ENCODE measurements around the gene ZNF232. TPM values are rescaled to one million over a fixed set of nuclear protein-coding genes. Genes with fewer than 3 reads are reported as not detected.
"Not testable (repeated sequence)": the region's sequence is repeated elsewhere in the genome, so short reads cannot be mapped to it uniquely, and the experiment has no call there.

Gene ZNF232
- polyA plus RNA-seq, 2 of the 4 experiments (the other 2 are of a cell fraction): 5.1 TPM

DNA sequence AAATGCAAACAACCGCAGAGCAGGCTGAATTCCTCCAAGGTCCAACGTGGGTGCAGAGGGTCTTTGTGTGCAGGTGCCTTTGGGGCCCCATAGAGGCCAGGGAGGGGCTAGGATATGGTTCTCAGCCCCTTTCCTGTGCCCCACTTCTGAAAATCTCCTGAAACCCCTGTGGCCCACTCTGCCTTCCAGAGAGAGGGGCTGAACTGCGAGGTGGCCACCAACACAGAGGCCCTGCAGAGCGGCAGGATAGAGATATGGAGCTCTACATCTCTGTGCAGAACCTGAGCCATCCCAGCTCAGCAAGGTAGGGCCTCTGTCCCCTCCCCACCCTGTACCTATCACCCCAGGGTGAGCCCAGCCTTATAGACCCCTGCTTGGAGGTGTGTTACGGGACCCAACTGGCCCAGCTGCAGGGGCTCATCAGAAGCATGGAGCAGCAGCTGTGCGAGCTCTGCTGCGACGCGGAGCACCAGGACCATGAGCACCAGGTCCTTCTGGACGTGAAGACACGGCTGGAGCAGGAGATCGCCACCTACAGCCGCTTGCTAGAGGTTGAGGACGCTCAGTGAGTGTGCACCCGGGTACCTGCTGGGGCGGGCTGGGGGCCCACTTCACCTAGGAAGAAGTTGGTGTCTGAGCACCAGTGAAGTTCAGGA, 9.6 kb upstream of the ZNF232 start:
- WGBS (ENCODE audit: missing lambda C conversion rate): 76% methylated on average over 14 of the region's 16 CpGs
- no peak for ATAC-seq
- ChIA-PET CTCF (no interaction called here), POLR2A (no interaction called here)
- FAIRE-seq: no peak
- no peak for DNase-seq (ENCODE audit: low read depth in 1 of 2, low spot score in 1 of 2)
- Histone ChIP-seq H3K4me1 (0 out of 3 replicates have a peak, but pooled peaks cover 7% of the 10 kb centered on the region), H3K27ac (no peak overlapping the region), H3K4me2 (no peak overlapping the region), H3K9me3 (no peaks in the 10 kb centered on the region; the same call in 2 of the 3 replicates), H3K4me3 (no peak overlapping the region)
- TF ChIP-seq FOXS1 (CRISPR knock-in tag; IDR thresholded peaks at IDR 0.05): no peak
- TF ChIP-seq HOXA7 (CRISPR knock-in tag; IDR thresholded peaks at IDR 0.05): no peak
- no peak for TF ChIP-seq ZFP36 (IDR thresholded peaks at IDR 0.05; ENCODE audit: borderline replicate concordance, partially characterized antibody)
- TF ChIP-seq BHLHE40 (IDR thresholded peaks at IDR 0.05; ENCODE audit: low read depth, low read length): no peak

DNA sequence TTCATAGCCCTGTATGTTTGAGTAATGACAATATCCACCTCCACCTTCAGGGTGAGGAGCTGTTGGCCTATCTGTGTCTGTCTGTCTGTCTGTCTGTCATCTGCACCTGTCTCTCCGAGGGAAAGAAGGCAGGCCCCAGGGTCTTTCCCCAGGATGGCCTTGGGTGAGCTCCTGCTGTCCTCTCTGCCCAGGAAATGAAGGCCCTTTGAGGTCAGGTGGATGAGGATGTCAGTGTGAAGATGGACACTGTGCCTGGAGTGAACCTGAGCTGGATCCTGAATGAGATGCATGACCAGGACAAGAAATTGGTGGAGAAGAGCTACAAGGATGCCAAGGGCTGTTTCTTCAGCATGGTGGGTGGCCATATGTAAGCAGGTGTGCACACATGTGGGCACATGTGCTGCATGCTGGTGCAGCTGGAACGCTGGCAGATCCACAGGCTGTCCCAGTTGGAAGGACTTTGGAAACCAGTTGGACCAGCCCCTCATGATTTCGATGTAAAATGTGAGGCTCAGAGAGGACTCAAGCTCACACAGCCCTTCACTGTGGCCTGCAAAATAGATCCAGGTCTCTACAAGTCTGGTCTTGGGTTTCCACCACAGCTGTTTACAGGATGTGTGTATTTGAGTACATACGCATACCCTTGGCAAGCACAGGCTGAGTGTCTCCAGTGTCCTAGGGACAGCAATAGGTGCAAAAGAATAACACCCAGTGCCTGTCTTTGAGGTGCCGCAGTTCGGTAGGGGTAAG, 8.9 kb upstream of the ZNF232 start:
- H3K4me1 ChIP-seq; H3K27ac ChIP-seq; POLR2A ChIA-PET; FAIRE-seq; DNase-seq (ENCODE audit: low read depth in 1 of 2, low spot score in 1 of 2); H3K4me3 ChIP-seq; ATAC-seq; H3K9me3 ChIP-seq; CTCF ChIA-PET; H3K4me2 ChIP-seq: not testable (repeated sequence)
- WGBS (ENCODE audit: missing lambda C conversion rate): 52% methylated on average over 6 of the region's 6 CpGs

DNA sequence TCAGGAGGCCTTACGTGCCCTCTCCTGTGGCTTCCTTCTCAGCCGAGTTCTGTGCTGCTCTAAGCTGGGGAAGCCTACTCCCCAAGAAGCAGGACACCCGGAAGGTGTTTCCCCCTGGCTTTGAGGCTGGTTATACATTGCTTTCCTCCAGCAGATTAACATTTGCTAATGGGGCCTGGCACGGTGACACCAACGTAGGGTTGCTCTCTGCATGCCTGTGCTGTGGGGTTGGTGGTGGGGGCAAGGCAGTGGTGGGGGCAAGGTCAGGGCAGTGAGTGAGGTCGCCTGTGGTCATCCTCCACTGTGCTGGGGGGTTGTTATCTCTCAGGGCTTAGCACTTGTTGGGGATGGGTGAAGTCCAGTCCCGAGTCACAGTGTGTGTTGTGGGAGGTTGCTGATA, 8.4 kb upstream of the ZNF232 start:
- WGBS (ENCODE audit: missing lambda C conversion rate): 48% methylated on average over 7 of the region's 7 CpGs
- H3K9me3 ChIP-seq: peaks cover 8% of the 10 kb centered on the region; the same call in 2 of the 3 replicates
- CTCF ChIA-PET: interaction anchor here (0.6 kb wide), 1 partner anchor 10 kb away, joined by 3 read pairs; no protein-coding TSS in a partner anchor
- POLR2A ChIA-PET: no interaction called here
- no peak for ATAC-seq
- FAIRE-seq: no peak
- TF ChIP-seq KDM5A (IDR thresholded peaks at IDR 0.05): no peak
- no peak for TF ChIP-seq ATOH8 (CRISPR knock-in tag; IDR thresholded peaks at IDR 0.05; ENCODE audit: low read depth)
- no peak for TF ChIP-seq EHF (CRISPR knock-in tag; IDR thresholded peaks at IDR 0.05)
- no peak for TF ChIP-seq RFX5 (IDR thresholded peaks at IDR 0.05)
- TF ChIP-seq HMGXB4 (CRISPR knock-in tag; IDR thresholded peaks at IDR 0.05; ENCODE audit: borderline replicate concordance): no peak
- TF ChIP-seq SMC3 (IDR thresholded peaks at IDR 0.05): no peak
- TF ChIP-seq GATA3 (IDR thresholded peaks at IDR 0.05; ENCODE audit: borderline replicate concordance): no peak
- no peak for TF ChIP-seq PBX3 (IDR thresholded peaks at IDR 0.05)
- no peak for TF ChIP-seq HOXB5 (CRISPR knock-in tag; IDR thresholded peaks at IDR 0.05)
- no peak for TF ChIP-seq HOXB13 (CRISPR knock-in tag; IDR thresholded peaks at IDR 0.05; ENCODE audit: low read depth)
- H3K4me3 ChIP-seq: no peak overlapping the region
- no peak overlapping the region for H3K27ac ChIP-seq
- no peak for DNase-seq (ENCODE audit: low read depth in 1 of 2, low spot score in 1 of 2)
- 0 out of 3 replicates have a peak, but pooled peaks cover 7% of the 10 kb centered on the region for H3K4me1 ChIP-seq
- H3K4me2 ChIP-seq: no peak overlapping the region

DNA sequence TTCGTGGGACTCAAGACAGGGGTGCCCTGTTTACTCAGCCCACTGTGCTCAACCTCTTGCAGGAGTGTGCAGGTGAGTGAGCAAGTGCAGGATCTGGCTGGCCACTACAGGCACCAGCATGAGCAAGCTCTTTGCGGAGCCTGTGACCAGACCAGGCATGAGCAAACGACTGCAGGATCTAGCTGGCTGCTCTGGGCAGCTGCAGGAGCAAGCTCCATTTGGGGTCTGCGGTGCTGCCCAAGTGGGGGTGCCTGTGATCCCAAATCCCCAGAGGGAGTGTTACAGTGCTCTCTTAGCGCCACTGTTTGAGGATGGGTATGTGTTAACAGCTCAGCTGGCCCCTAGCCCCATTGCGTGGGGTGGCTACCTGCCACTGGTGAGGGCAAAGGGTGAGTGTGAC, 6.5 kb upstream of the ZNF232 start:
- Histone ChIP-seq H3K9me3 (peaks cover 23% of the 10 kb centered on the region), H3K4me3 (no peak overlapping the region), H3K4me1 (0 out of 3 replicates have a peak, but pooled peaks cover 7% of the 10 kb centered on the region), H3K27ac (no peak overlapping the region), H3K4me2 (no peak overlapping the region)
- DNase-seq (ENCODE audit: low read depth in 1 of 2, low spot score in 1 of 2): no peak
- ChIA-PET POLR2A (no interaction called here), CTCF (interaction anchor here (1.2 to 1.8 kb wide), 2 partner anchors 10 to 1355 kb away, joined by 3 to 6 read pairs; no protein-coding TSS in a partner anchor)
- peak; percentile 19 to 54; a peak in 4 of 6 replicates for ATAC-seq
- FAIRE-seq: no peak
- 37% methylated on average over 6 of the region's 6 CpGs for WGBS (ENCODE audit: missing lambda C conversion rate)
- TF ChIP-seq HMGXB4 (CRISPR knock-in tag; IDR thresholded peaks at IDR 0.05; ENCODE audit: borderline replicate concordance): no peak
- no peak for TF ChIP-seq CBX2 (IDR thresholded peaks at IDR 0.05; ENCODE audit: borderline replicate concordance, low read depth)
- no peak for TF ChIP-seq REST (IDR thresholded peaks at IDR 0.05)
- no peak for TF ChIP-seq CHD2 (IDR thresholded peaks at IDR 0.05; ENCODE audit: low read length, partially characterized antibody)
- no peak for TF ChIP-seq JUNB (IDR thresholded peaks at IDR 0.05)
- no peak for TF ChIP-seq MAZ (IDR thresholded peaks at IDR 0.05; ENCODE audit: borderline replicate concordance, low read depth, low read length)

Data from A549 (cell line).